Measurements from ENCODE around the gene SKI. TPM values are rescaled to one million over a fixed set of nuclear protein-coding genes. Genes with fewer than 3 reads are reported as not detected.

Gene SKI
- total and polyA plus RNA-seq, 9 of the 15 experiments (the other 6 are each of a cell fraction or from before 2014, with no cell fraction given): 0.10 to 60.5 (median 4.6) TPM

DNA sequence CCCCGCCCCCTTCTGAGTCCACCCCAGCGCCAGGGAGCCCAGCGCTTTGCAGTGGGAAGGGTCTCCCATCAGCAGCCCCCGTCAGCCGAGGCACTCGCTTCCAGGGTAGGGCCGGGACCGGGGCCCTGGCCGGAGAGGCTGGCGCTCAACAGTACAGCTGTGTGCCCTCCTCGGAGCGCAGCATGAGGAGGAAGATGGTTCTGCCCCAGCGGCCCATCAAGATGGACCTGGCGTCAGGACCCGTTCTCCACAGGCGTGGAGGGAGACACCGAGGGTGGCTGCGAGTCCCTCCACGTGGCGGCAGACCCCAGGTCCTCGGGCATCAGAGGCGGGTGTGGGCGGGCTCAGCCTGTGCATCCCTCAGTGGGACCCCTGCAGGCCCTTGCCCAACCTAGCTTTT is 109.0 kb downstream of the SKI start:
- Histone ChIP-seq H3K27ac (ENCODE audit: extremely low read depth, low read depth, low read length) (no peak overlapping the region), H3K4me3 (no peak overlapping the region), H3K9me1 (ENCODE audit: control insufficient read depth, insufficient read depth, low read length) (no peaks in the 10 kb centered on the region), H3K79me2 (ENCODE audit: control insufficient read depth, insufficient read depth, low read length) (no peaks in the 10 kb centered on the region), H4K20me1 (replicated peaks; ENCODE audit: control insufficient read depth, insufficient read depth, low read length) (peaks cover 40% of the 10 kb centered on the region), H3K4me1 (replicated peaks in 1 of 2; ENCODE audit: control insufficient read depth in 2 of 2, insufficient read depth in 2 of 2, low read length in 2 of 2) (peaks cover 0 to 60% of the 10 kb centered on the region in 2 experiments; a peak in 1 of 5 replicates), H3K9ac (ENCODE audit: insufficient read depth in 1 of 2, low read depth in 2 of 2, low read length in 2 of 2) (no peak overlapping the region), H3K4me2 (ENCODE audit: insufficient read depth, low read length) (no peak overlapping the region), H3K36me3 (ENCODE audit: control insufficient read depth, insufficient read depth, low read length) (no peaks in the 10 kb centered on the region), H2AFZ (ENCODE audit: low read depth, low read length) (no peak overlapping the region), H3K27me3 (ENCODE audit: control insufficient read depth in 2 of 2, insufficient read depth in 2 of 2, low read length in 2 of 2) (peaks cover 83 to 98% of the 10 kb centered on the region in 2 experiments), H3K9me3 (replicated peaks; ENCODE audit: control insufficient read depth, insufficient read depth, low read depth, low read length) (no peaks in the 10 kb centered on the region)
- WGBS (ENCODE audit: insufficient coverage, low coverage, missing lambda C conversion rate): 8% methylated on average over 23 of the region's 23 CpGs
- no peak for FAIRE-seq
- no TSS peak for BruUV-seq (replicated peaks)
- in situ Hi-C loops (cut with MboI): no loop called here
- DNase-seq (ENCODE audit: extremely low read depth in 1 of 4, low spot score in 3 of 4): no peak
- TF ChIP-seq PURB (CRISPR knock-in tag; IDR thresholded peaks at IDR 0.05; ENCODE audit: low read depth) (no peak), ZKSCAN3 (CRISPR knock-in tag; IDR thresholded peaks at IDR 0.05) (no peak), SRSF9 (IDR thresholded peaks at IDR 0.05; ENCODE audit: borderline replicate concordance, low read depth, low read length) (no peak), MED1 (CRISPR knock-in tag; IDR thresholded peaks at IDR 0.05; ENCODE audit: borderline replicate concordance) (no peak), MAFG (tag; conservative IDR thresholded peaks at IDR 0.05) (no peak), RNF219 (CRISPR knock-in tag; IDR thresholded peaks at IDR 0.05) (no peak), ASH1L (IDR thresholded peaks at IDR 0.05; ENCODE audit: borderline replicate concordance, low read depth, partially characterized antibody) (no peak), ZNF609 (CRISPR knock-in tag; IDR thresholded peaks at IDR 0.05; ENCODE audit: borderline replicate concordance) (no peak), CBX3 (IDR thresholded peaks at IDR 0.05; ENCODE audit: borderline replicate concordance in 1 of 2, low read length in 2 of 2) (no peak), GABPB1 (CRISPR knock-in tag; IDR thresholded peaks at IDR 0.05) (no peak), DMBX1 (CRISPR knock-in tag; IDR thresholded peaks at IDR 0.05; ENCODE audit: borderline replicate concordance) (no peak), GATA2 (CRISPR knock-in tag; IDR thresholded peaks at IDR 0.05) (no peak), SOX6 (IDR thresholded peaks at IDR 0.05) (no peak)
- TF ChIP-seq, protein P1, sequence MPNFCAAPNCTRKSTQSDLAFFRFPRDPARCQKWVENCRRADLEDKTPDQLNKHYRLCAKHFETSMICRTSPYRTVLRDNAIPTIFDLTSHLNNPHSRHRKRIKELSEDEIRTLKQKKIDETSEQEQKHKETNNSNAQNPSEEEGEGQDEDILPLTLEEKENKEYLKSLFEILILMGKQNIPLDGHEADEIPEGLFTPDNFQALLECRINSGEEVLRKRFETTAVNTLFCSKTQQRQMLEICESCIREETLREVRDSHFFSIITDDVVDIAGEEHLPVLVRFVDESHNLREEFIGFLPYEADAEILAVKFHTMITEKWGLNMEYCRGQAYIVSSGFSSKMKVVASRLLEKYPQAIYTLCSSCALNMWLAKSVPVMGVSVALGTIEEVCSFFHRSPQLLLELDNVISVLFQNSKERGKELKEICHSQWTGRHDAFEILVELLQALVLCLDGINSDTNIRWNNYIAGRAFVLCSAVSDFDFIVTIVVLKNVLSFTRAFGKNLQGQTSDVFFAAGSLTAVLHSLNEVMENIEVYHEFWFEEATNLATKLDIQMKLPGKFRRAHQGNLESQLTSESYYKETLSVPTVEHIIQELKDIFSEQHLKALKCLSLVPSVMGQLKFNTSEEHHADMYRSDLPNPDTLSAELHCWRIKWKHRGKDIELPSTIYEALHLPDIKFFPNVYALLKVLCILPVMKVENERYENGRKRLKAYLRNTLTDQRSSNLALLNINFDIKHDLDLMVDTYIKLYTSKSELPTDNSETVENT (CRISPR knock-in tag; IDR thresholded peaks at IDR 0.05): no peak
- CTCF ChIA-PET (ENCODE audit: low intra/inter-chr PET ratio): no interaction called here
- ATAC-seq: no peak
- POLR2A ChIA-PET: interaction anchor here (0.6 kb wide), 1 partner anchor 108 kb away, joined by 3 read pairs; no protein-coding TSS in a partner anchor
- intact Hi-C loops (cut with micrococcal nuclease): no loop called here

All from K562 (cell line).